Endothelial cell (in vitro differentiated cells): Measurements from ENCODE around the gene RAD51. TPM values are rescaled to one million over a fixed set of nuclear protein-coding genes. Genes with fewer than 3 reads are reported as not detected.

Experiments used
- DNase-seq: peaks from one replicate; pipeline ENCODE4 v3.0.0; 2021; ENCODE audit warnings: low spot score
- H3K27ac Mint-ChIP-seq: one replicate; pipeline ENCODE4 v1.8.0; 2021; ENCODE audit warnings: mixed read lengths, inconsistent platforms; ENCODE audit not compliant: unreplicated experiment
- H3K27me3 Mint-ChIP-seq: one replicate; pipeline ENCODE4 v1.8.0; 2021; ENCODE audit warnings: mild to moderate bottlenecking, moderate library complexity, mixed read lengths, inconsistent platforms; ENCODE audit not compliant: unreplicated experiment
- H3K36me3 Mint-ChIP-seq: one replicate; pipeline ENCODE4 v1.8.0; 2021; ENCODE audit warnings: mild to moderate bottlenecking, low read depth, mixed read lengths, inconsistent platforms; ENCODE audit not compliant: unreplicated experiment
- H3K4me1 Mint-ChIP-seq: one replicate; pipeline ENCODE4 v1.8.0; 2021; ENCODE audit warnings: mild to moderate bottlenecking, mixed read lengths, inconsistent platforms; ENCODE audit not compliant: unreplicated experiment
- H3K4me3 Mint-ChIP-seq: one replicate; pipeline ENCODE4 v1.8.0; 2021; ENCODE audit warnings: mild to moderate bottlenecking, mixed read lengths, inconsistent platforms; ENCODE audit not compliant: unreplicated experiment
- H3K9me3 Mint-ChIP-seq: one replicate; pipeline ENCODE4 v1.8.0; 2021; ENCODE audit warnings: mixed read lengths, inconsistent platforms; ENCODE audit not compliant: unreplicated experiment
- total RNA-seq: library from RNA; stranded (reverse); fragmentation: NEBNext Ultra II Directional; extraction: Animal tissue kit (Norgen Biotek cat#: 25700); gene quantifications from one replicate; pipeline ENCODE4 v1.2.1, GENCODE V29; 2021; ENCODE audit not compliant: unreplicated experiment
- TF ChIP-seq, protein P1 (sequence below): fragments of 200-600 bp; sonication (generic); IDR thresholded peaks from one replicate; pipeline ENCODE4 v1.5.0; 2021; ENCODE audit warnings: antibody characterized with exemption; ENCODE audit not compliant: unreplicated experiment

RAD51 gene
- total RNA-seq, 1 donor from 2014 or later = 9.6 TPM

DNA sequence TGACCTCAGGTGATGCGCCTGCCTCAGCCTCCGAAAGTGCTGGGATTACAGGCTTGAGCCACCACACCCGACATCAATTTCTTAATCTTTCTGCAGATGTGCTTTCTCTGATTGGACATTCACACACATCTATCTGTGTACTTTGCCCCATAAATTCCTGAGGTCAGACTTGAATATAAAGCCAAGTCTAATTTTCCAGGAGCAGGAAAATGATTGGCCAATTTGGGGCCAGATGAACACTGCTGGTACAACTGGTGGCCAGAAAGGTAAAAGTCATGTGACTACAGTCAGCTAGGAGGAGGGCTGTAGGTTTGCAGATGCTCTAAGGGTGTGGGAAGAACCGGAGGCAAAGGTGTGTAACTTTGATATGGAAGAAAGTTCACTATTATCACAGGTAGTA, 3.2 kb upstream of the RAD51 start:
- H3K4me3 Mint-ChIP-seq = no peak overlapping the region
- H3K4me1 Mint-ChIP-seq = peaks cover 12% of the 10 kb centered on the region
- peaks cover 4% of the 10 kb centered on the region for H3K27me3 Mint-ChIP-seq
- no peaks in the 10 kb centered on the region for H3K36me3 Mint-ChIP-seq
- no peak for DNase-seq
- TF ChIP-seq, protein P1, sequence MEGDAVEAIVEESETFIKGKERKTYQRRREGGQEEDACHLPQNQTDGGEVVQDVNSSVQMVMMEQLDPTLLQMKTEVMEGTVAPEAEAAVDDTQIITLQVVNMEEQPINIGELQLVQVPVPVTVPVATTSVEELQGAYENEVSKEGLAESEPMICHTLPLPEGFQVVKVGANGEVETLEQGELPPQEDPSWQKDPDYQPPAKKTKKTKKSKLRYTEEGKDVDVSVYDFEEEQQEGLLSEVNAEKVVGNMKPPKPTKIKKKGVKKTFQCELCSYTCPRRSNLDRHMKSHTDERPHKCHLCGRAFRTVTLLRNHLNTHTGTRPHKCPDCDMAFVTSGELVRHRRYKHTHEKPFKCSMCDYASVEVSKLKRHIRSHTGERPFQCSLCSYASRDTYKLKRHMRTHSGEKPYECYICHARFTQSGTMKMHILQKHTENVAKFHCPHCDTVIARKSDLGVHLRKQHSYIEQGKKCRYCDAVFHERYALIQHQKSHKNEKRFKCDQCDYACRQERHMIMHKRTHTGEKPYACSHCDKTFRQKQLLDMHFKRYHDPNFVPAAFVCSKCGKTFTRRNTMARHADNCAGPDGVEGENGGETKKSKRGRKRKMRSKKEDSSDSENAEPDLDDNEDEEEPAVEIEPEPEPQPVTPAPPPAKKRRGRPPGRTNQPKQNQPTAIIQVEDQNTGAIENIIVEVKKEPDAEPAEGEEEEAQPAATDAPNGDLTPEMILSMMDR = no peak
- no peak overlapping the region for H3K27ac Mint-ChIP-seq
- H3K9me3 Mint-ChIP-seq = no peaks in the 10 kb centered on the region

DNA sequence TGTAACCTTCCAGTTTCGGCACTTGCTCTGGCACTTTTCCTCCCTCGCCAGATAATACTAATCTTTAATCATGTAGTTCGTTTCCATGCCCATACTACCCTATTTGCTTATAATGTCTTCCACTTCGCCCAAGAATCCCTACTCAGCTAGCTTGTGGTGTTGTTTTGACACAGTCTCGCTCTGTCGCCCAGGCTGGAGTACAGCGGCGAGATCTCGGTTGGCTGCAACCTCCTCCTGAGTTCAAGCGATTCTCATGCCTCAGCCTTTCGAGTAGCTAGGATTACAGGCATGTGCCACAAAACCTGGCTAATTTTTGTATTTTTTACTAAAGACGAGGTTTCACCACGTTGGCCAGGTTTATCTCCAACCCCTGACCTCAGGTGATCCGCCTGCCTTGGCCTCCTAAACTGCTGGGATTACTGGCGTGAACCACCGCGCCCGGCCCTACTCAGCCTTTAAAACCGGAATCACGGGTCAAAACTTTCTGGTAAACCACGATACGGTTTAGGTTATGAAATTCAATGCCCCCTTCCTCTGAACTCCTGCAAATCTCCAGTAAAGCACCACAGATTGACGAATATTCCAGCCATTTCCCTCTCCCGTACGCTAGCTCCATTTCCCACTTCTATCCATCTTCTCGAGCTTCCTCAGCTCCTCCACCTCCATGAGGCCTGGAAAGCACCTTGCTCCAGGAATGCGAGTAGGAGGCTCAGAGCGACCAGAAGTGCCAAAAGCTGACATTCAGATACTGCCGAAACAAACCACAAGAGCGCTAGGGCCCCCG, 878 bp upstream of the RAD51 start:
- TF ChIP-seq, protein P1 = no peak
- Mint-ChIP-seq H3K4me1 (peaks cover 13% of the 10 kb centered on the region), H3K4me3 (peak overlapping the region; percentile 98), H3K9me3 (no peaks in the 10 kb centered on the region), H3K36me3 (no peaks in the 10 kb centered on the region), H3K27me3 (peaks cover 5% of the 10 kb centered on the region), H3K27ac (peak overlapping the region; percentile 98)
- DNase-seq = no peak

DNA sequence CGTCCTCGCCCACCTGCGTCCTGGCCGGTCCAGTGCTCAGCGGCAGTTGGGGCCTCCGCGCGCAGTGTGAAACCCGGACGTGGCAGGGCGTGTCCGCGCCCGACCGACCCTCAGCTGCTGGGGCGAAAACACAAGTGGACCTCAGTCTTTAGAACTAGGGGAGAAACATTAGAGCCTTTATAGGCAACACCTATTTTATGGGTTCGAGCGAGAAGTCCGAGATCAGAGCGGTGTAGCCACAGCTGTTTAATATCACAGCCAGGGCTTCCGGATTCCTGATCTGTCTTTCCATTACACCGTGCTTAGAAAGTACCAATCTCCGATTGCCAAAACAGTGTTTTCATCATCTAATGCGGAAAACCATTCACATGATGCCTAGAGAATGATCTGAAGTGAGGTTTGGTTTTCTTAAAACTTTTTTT, 506 bp downstream of the RAD51 start:
- no peaks in the 10 kb centered on the region for H3K9me3 Mint-ChIP-seq

DNA sequence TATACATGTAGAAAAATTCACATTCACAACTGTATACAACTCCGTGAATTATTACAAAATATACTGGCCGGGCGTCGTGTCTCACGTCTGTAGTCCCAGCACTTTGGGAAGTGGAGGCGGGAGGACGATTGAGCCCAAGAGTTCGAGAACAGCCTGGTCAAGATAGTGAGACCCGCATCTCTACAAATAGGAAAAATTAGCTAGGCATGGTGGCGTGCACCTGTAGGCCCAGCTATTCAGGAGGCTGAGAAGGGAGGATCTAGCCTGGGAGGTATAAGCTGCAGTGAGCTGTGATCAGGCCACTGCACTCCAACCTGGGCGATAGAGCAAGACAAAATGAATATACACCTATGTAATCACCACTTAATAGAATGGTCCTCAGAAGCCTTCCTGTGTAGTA, 1.3 kb downstream of the RAD51 start:
- H3K27ac Mint-ChIP-seq = no peak overlapping the region
- no peaks in the 10 kb centered on the region for H3K36me3 Mint-ChIP-seq
- no peaks in the 10 kb centered on the region for H3K9me3 Mint-ChIP-seq
- no peak for DNase-seq
- H3K4me1 Mint-ChIP-seq = peaks cover 13% of the 10 kb centered on the region
- TF ChIP-seq, protein P1 = no peak
- H3K27me3 Mint-ChIP-seq = peaks cover 5% of the 10 kb centered on the region
- peak overlapping the region; percentile 98 for H3K4me3 Mint-ChIP-seq

More for the DNA sequence above, 506 bp downstream of the RAD51 start:
- TF ChIP-seq, protein P1 = no peak
- Mint-ChIP-seq H3K27ac (peak overlapping the region; percentile 86), H3K4me3 (peak overlapping the region; percentile 98), H3K27me3 (peaks cover 5% of the 10 kb centered on the region), H3K4me1 (peaks cover 13% of the 10 kb centered on the region), H3K36me3 (no peaks in the 10 kb centered on the region)
- peak; percentile 28 for DNase-seq

DNA sequence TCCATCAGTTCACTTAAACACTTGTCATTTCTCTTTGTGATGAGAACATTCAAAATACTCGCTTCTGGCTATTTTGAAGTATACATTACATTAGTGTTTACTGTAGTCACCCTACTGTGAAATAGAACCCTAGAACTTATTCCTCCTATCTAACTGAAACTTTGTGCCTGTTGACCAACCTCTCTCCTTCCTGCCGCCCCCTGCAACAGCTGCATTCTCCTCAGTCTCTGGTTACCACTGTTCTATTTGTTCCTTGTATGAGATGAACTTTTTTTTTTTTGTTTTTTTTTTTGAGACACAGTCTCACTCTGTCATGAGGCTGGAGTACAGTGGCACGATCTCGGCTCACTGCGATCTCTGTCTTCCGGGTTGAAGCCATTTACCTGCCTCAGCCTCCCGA, 2.9 kb downstream of the RAD51 start:
- Mint-ChIP-seq H3K27ac (no peak overlapping the region), H3K4me3 (no peak overlapping the region), H3K27me3 (peaks cover 2% of the 10 kb centered on the region), H3K36me3 (peaks cover 1% of the 10 kb centered on the region), H3K4me1 (peaks cover 13% of the 10 kb centered on the region), H3K9me3 (no peaks in the 10 kb centered on the region)
- no peak for DNase-seq
- TF ChIP-seq, protein P1 = no peak
